ENCODE measurements around the gene RPS16. TPM values are rescaled to one million over a fixed set of nuclear protein-coding genes. Genes with fewer than 3 reads are reported as not detected.

RPS16 gene
- total and polyA plus RNA-seq, 2 of the 13 experiments (the other 11 are each of a cell fraction or from before 2014, with no cell fraction given) = 488 to 2,583 TPM

DNA sequence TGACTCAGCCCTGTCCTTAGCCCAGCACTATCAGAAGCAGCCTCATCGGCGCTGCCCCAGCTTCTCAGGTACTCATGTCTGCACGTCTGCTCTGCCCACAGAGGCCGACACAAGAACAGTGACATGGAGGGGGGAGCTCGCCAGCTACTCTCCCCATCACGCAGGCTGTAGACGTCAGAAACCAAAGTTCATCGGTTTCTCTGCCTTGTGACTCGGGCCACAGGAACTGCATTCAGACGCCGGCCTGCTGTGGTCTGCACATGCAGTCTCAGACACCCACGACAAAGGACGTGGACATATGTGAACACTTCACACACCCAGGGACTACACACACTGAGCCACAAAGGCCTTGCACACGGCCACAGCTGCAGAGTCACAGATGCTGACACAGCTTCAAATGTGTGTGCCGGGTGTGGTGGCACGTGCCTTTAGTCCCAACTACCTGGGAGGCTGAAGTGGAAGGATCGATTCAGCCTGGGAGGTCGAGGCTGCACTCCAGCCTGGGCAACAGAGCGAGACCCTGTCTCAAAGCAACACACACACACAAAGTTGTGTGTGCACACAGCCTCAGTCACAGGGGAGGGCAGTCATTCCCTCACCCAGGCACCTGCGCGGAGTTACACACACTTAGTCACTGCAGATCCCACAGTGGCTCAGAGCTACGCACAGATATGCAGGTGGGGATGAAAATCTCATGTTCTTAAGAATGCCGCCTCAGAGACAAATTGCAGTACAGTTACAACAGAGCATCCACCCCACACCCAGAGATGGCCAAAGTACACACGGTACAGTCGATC, 34.0 kb downstream of the RPS16 start (continued):
- TF ChIP-seq, protein P1, sequence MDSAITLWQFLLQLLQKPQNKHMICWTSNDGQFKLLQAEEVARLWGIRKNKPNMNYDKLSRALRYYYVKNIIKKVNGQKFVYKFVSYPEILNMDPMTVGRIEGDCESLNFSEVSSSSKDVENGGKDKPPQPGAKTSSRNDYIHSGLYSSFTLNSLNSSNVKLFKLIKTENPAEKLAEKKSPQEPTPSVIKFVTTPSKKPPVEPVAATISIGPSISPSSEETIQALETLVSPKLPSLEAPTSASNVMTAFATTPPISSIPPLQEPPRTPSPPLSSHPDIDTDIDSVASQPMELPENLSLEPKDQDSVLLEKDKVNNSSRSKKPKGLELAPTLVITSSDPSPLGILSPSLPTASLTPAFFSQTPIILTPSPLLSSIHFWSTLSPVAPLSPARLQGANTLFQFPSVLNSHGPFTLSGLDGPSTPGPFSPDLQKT (CRISPR knock-in tag; IDR thresholded peaks at IDR 0.05; ENCODE audit: borderline replicate concordance) = no peak
- TF ChIP-seq, protein P2, sequence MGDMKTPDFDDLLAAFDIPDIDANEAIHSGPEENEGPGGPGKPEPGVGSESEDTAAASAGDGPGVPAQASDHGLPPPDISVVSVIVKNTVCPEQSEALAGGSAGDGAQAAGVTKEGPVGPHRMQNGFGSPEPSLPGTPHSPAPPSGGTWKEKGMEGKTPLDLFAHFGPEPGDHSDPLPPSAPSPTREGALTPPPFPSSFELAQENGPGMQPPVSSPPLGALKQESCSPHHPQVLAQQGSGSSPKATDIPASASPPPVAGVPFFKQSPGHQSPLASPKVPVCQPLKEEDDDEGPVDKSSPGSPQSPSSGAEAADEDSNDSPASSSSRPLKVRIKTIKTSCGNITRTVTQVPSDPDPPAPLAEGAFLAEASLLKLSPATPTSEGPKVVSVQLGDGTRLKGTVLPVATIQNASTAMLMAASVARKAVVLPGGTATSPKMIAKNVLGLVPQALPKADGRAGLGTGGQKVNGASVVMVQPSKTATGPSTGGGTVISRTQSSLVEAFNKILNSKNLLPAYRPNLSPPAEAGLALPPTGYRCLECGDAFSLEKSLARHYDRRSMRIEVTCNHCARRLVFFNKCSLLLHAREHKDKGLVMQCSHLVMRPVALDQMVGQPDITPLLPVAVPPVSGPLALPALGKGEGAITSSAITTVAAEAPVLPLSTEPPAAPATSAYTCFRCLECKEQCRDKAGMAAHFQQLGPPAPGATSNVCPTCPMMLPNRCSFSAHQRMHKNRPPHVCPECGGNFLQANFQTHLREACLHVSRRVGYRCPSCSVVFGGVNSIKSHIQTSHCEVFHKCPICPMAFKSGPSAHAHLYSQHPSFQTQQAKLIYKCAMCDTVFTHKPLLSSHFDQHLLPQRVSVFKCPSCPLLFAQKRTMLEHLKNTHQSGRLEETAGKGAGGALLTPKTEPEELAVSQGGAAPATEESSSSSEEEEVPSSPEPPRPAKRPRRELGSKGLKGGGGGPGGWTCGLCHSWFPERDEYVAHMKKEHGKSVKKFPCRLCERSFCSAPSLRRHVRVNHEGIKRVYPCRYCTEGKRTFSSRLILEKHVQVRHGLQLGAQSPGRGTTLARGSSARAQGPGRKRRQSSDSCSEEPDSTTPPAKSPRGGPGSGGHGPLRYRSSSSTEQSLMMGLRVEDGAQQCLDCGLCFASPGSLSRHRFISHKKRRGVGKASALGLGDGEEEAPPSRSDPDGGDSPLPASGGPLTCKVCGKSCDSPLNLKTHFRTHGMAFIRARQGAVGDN (CRISPR knock-in tag; IDR thresholded peaks at IDR 0.05) = peak; percentile 100
- TF ChIP-seq ZNF143 (CRISPR knock-in tag; IDR thresholded peaks at IDR 0.05) (peak; percentile 39; the same call in 1 of the 2 replicates), HDAC2 (CRISPR knock-in tag; IDR thresholded peaks at IDR 0.05) (peak; percentile 97), FOXM1 (CRISPR knock-in tag; IDR thresholded peaks at IDR 0.05) (no peak), SCMH1 (CRISPR knock-in tag; IDR thresholded peaks at IDR 0.05; ENCODE audit: borderline replicate concordance) (no peak), NONO (IDR thresholded peaks at IDR 0.05) (no peak), NONO (CRISPR knock-in tag; conservative IDR thresholded peaks at IDR 0.05) (peak; percentile 72)
- TF ChIP-seq, protein P3, sequence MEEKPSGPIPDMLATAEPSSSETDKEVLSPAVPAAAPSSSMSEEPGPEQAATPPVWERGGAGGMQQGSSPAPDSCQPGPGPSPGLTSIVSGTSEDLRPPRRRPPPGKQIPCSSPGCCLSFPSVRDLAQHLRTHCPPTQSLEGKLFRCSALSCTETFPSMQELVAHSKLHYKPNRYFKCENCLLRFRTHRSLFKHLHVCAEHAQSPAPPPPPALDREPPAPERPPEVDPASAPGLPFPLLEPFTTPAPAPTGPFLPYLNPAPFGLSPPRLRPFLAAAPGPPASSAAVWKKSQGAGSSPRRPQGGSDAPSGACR (CRISPR knock-in tag; IDR thresholded peaks at IDR 0.05) = no peak; the same call in 1 of the 2 replicates
- TF ChIP-seq, protein P4, sequence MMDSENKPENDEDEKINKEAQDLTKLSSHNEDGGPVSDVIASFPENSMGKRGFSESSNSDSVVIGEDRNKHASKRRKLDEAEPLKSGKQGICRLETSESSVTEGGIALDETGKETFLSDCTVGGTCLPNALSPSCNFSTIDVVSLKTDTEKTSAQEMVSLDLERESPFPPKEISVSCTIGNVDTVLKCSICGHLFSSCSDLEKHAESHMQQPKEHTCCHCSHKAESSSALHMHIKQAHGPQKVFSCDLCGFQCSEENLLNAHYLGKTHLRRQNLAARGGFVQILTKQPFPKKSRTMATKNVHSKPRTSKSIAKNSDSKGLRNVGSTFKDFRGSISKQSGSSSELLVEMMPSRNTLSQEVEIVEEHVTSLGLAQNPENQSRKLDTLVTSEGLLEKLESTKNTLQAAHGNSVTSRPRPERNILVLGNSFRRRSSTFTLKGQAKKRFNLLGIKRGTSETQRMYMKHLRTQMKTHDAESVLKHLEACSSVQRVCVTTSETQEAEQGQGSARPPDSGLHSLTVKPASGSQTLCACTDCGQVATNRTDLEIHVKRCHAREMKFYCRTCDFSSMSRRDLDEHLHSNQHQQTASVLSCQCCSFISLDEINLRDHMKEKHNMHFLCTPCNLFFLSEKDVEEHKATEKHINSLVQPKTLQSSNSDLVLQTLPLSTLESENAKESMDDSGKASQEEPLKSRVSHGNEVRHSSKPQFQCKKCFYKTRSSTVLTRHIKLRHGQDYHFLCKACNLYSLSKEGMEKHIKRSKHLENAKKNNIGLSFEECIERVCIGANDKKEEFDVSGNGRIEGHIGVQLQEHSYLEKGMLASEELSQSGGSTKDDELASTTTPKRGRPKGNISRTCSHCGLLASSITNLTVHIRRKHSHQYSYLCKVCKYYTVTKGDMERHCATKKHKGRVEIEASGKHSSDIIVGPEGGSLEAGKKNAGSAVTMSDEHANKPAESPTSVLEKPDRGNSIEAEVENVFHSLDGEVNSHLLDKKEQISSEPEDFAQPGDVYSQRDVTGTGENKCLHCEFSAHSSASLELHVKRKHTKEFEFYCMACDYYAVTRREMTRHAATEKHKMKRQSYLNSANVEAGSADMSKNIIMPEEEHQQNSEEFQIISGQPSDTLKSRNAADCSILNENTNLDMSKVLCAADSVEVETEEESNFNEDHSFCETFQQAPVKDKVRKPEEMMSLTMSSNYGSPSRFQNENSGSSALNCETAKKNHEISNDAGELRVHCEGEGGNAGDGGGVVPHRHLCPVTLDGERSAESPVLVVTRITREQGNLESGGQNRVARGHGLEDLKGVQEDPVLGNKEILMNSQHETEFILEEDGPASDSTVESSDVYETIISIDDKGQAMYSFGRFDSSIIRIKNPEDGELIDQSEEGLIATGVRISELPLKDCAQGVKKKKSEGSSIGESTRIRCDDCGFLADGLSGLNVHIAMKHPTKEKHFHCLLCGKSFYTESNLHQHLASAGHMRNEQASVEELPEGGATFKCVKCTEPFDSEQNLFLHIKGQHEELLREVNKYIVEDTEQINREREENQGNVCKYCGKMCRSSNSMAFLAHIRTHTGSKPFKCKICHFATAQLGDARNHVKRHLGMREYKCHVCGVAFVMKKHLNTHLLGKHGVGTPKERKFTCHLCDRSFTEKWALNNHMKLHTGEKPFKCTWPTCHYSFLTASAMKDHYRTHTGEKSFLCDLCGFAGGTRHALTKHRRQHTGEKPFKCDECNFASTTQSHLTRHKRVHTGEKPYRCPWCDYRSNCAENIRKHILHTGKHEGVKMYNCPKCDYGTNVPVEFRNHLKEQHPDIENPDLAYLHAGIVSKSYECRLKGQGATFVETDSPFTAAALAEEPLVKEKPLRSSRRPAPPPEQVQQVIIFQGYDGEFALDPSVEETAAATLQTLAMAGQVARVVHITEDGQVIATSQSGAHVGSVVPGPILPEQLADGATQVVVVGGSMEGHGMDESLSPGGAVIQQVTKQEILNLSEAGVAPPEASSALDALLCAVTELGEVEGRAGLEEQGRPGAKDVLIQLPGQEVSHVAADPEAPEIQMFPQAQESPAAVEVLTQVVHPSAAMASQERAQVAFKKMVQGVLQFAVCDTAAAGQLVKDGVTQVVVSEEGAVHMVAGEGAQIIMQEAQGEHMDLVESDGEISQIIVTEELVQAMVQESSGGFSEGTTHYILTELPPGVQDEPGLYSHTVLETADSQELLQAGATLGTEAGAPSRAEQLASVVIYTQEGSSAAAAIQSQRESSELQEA (CRISPR knock-in tag; IDR thresholded peaks at IDR 0.05; ENCODE audit: not compliant biosample characterization) = peak; percentile 52
- TF ChIP-seq, protein P5, sequence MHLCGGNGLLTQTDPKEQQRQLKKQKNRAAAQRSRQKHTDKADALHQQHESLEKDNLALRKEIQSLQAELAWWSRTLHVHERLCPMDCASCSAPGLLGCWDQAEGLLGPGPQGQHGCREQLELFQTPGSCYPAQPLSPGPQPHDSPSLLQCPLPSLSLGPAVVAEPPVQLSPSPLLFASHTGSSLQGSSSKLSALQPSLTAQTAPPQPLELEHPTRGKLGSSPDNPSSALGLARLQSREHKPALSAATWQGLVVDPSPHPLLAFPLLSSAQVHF (CRISPR knock-in tag; IDR thresholded peaks at IDR 0.05) = no peak

Data from HepG2 (cell line).